Peyer's patch (tissue), 4 donors: Measurements from ENCODE around the gene DUSP28.

Experiments used
- POLR2A ChIP-seq, 2 donors: fragments of 450-650 bp; IDR thresholded peaks; one replicate each; pipeline ENCODE4 v1.5.1; 2017; ENCODE audit warnings: antibody characterized with exemption in 2 of 2, mild to moderate bottlenecking in 2 of 2, moderate library complexity in 2 of 2
- TF ChIP-seq, protein P1 (sequence below), 6 experiments: fragments of 450-650 bp in 4 of 6; fragments of 200-600 bp in 2 of 6; sonication (generic) in 1 of 6; IDR thresholded peaks; one replicate each; pipeline ENCODE4 v1.5.1; 2017 to 2019; ENCODE audit warnings: antibody characterized with exemption in 6 of 6, mild to moderate bottlenecking in 3 of 6, moderate library complexity in 1 of 6

DNA sequence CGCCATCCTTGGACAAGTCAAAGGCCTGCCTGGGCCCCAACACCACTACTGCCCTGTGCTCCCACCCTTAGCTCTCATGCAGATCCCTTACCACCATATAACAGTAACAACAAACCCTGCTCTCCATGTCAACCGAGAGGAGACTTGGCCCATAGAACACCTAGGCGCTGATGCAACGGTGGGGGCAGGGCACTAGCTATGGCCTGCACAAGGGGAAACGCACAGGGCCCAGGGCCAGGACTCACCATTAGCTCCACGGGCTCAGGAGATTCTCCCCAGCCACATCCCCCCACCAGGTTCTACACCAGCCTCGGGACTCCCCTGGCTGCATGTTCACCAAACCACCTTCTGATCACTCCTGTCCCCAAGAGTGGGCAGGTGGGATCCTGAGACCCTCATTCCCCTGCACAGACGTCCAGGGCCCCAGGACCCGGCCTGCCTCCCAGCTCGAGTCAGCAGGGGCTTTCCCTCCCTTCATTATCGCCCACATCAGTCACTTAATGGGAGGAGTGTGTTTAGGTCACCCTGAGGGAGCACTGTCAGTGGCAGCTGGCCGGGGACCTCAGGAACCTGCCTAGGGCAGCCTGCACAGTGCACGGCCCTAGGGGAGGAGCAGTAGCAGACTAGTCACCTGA lies 31.6 kb upstream of the DUSP28 start:
- TF ChIP-seq, protein P1, sequence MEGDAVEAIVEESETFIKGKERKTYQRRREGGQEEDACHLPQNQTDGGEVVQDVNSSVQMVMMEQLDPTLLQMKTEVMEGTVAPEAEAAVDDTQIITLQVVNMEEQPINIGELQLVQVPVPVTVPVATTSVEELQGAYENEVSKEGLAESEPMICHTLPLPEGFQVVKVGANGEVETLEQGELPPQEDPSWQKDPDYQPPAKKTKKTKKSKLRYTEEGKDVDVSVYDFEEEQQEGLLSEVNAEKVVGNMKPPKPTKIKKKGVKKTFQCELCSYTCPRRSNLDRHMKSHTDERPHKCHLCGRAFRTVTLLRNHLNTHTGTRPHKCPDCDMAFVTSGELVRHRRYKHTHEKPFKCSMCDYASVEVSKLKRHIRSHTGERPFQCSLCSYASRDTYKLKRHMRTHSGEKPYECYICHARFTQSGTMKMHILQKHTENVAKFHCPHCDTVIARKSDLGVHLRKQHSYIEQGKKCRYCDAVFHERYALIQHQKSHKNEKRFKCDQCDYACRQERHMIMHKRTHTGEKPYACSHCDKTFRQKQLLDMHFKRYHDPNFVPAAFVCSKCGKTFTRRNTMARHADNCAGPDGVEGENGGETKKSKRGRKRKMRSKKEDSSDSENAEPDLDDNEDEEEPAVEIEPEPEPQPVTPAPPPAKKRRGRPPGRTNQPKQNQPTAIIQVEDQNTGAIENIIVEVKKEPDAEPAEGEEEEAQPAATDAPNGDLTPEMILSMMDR (IDR thresholded peaks at IDR 0.05) = no peak
- no peak for TF ChIP-seq POLR2A (IDR thresholded peaks at IDR 0.05)
